Measurements from ENCODE around the gene GALC.

The GALC gene

DNA sequence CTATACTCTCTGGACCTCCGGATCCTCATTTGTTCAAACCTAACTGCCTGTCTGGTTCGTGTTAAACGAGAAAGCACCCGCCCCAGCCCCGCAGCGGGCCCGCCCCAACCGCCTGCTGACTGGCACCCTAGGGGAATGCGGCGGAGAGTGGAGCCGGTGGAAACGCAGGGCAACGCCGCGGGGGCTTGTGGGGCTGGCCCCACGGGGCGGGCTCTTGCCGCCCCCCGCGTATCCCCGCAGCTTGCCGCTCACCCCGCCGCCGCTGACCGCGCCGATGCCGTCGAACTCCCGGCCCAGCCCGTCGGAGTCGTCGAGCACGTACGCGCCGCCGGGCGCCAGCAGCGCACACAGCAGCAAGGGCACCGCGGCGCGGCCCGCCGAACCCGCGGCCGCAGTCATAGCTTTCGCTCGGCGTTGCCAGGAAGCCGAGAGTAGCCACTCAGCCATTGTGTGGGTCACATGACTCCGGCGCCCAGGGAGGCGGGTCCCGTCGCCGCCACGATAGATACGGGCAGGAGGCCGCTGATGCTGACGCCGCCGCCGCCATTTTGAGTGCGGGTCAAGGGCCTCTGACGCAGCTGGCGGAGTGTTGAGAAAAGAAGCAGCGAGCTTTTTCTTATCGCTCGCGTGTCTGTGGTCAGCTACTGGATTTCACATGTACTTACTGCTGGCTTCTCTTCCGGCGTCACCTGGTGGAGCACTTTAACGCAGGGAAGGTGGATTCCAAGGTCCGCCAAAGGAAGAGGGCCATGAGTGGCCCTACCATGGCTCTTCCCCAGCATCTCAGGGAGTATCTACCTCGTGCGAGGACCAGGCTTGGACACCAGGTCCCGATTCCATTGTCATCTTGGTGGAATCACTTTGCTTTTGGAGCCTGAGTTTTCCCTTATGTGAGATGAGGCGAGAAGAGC, at the start of gene GALC:
Gene GALC (minus strand): TSS at position 465 of the 911 bp plus-strand sequence. CDS start 18 bp downstream, at position 447.
- H3K4me2 ChIP-seq, result peak within 1 kb of the TSS; percentile 59
- no peaks in the 10 kb centered on the region for H3K36me3 ChIP-seq (ENCODE audit: insufficient read depth)
- H3K4me3 ChIP-seq (IDR thresholded peaks at IDR 0.05; ENCODE audit: insufficient read depth, low read depth, low read length), result no peak within 1 kb of the TSS
- H3K27ac ChIP-seq, result peak within 1 kb of the TSS; percentile 48; the same call in 1 of the 2 replicates
- no peak for TF ChIP-seq CTCF (conservative IDR thresholded peaks at IDR 0.05; ENCODE audit: low read depth, low read length)
- no peaks in the 10 kb centered on the region for H3K27me3 ChIP-seq (ENCODE audit: insufficient read depth, low read depth)
- H3K4me1 ChIP-seq (ENCODE audit: low read depth, poor library complexity, severe bottlenecking), result no peaks in the 10 kb centered on the region
- H4K20me1 ChIP-seq (ENCODE audit: insufficient read depth), result no peaks in the 10 kb centered on the region
- H3K79me2 ChIP-seq (ENCODE audit: insufficient read depth, low read depth), result no peaks in the 10 kb centered on the region
- peak within 1 kb of the TSS; percentile 63 for H3K9ac ChIP-seq
- peak within 1 kb of the TSS; percentile 85 for H2AFZ ChIP-seq (ENCODE audit: low read depth)

- H3K27me3 ChIP-seq (ENCODE audit: insufficient read depth, low read depth), result no peaks in the 10 kb centered on the region
- H2AFZ ChIP-seq (ENCODE audit: low read depth), result no peak overlapping the region
- H3K4me3 ChIP-seq (IDR thresholded peaks at IDR 0.05; ENCODE audit: insufficient read depth, low read depth, low read length), result no peak overlapping the region
- H3K9ac ChIP-seq, result no peak overlapping the region
- no peaks in the 10 kb centered on the region for H3K79me2 ChIP-seq (ENCODE audit: insufficient read depth, low read depth)
- no peaks in the 10 kb centered on the region for H3K4me1 ChIP-seq (ENCODE audit: low read depth, poor library complexity, severe bottlenecking)
- no peak for TF ChIP-seq CTCF (conservative IDR thresholded peaks at IDR 0.05; ENCODE audit: low read depth, low read length)
- no peak overlapping the region for H3K4me2 ChIP-seq
- no peak overlapping the region for H3K27ac ChIP-seq
- no peaks in the 10 kb centered on the region for H4K20me1 ChIP-seq (ENCODE audit: insufficient read depth)
- H3K36me3 ChIP-seq (ENCODE audit: insufficient read depth), result no peaks in the 10 kb centered on the region
These were observed 47.2 kb upstream of the GALC start for GRCh38 chr14:88040146-88040545.

DNA sequence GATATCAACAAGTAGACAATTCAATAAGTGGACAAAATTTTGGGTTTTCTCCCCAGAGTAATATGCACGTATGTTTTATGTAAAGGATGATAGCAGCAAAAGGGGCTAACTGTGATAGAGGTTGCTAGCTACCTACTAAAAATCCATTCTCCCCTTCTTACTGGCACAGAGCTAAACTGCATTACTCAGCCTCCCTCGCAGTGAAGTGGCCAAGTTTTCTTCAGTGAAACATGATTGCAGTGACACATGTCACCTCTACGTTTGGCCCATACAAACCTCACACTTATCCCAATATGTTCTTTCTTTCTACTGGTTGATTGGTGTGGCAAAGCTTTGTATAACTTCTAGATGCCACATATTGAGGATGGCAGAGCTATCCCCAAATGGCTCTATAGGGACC, 46.2 kb upstream of the GALC start:
- Histone ChIP-seq H4K20me1 (ENCODE audit: insufficient read depth) (no peaks in the 10 kb centered on the region), H3K9ac (no peak overlapping the region), H3K4me2 (no peak overlapping the region), H3K36me3 (ENCODE audit: insufficient read depth) (no peaks in the 10 kb centered on the region), H3K4me1 (ENCODE audit: low read depth, poor library complexity, severe bottlenecking) (no peaks in the 10 kb centered on the region), H2AFZ (ENCODE audit: low read depth) (no peak overlapping the region), H3K4me3 (IDR thresholded peaks at IDR 0.05; ENCODE audit: insufficient read depth, low read depth, low read length) (no peak overlapping the region), H3K79me2 (ENCODE audit: insufficient read depth, low read depth) (no peaks in the 10 kb centered on the region), H3K27me3 (ENCODE audit: insufficient read depth, low read depth) (no peaks in the 10 kb centered on the region), H3K27ac (no peak overlapping the region)
- TF ChIP-seq CTCF (conservative IDR thresholded peaks at IDR 0.05; ENCODE audit: low read depth, low read length), result no peak

GRCh38 chr14:88037325-88037724, 44.3 kb upstream of the GALC start:
- no peak overlapping the region for H3K4me2 ChIP-seq
- no peak overlapping the region for H3K27ac ChIP-seq
- H3K4me3 ChIP-seq (IDR thresholded peaks at IDR 0.05; ENCODE audit: insufficient read depth, low read depth, low read length), result no peak overlapping the region
- H3K27me3 ChIP-seq (ENCODE audit: insufficient read depth, low read depth), result no peaks in the 10 kb centered on the region
- H3K9ac ChIP-seq, result no peak overlapping the region
- no peaks in the 10 kb centered on the region for H3K36me3 ChIP-seq (ENCODE audit: insufficient read depth)
- no peaks in the 10 kb centered on the region for H3K79me2 ChIP-seq (ENCODE audit: insufficient read depth, low read depth)
- H4K20me1 ChIP-seq (ENCODE audit: insufficient read depth), result no peaks in the 10 kb centered on the region
- H2AFZ ChIP-seq (ENCODE audit: low read depth), result no peak overlapping the region
- no peak for TF ChIP-seq CTCF (conservative IDR thresholded peaks at IDR 0.05; ENCODE audit: low read depth, low read length)
- H3K4me1 ChIP-seq (ENCODE audit: low read depth, poor library complexity, severe bottlenecking), result no peaks in the 10 kb centered on the region

All from KMS-11 (cell line).